GM12872 (cell line): Measurements from ENCODE around the gene ATPAF1.

ENCODE experiments used
- TF ChIP-seq, protein P1 (sequence below): IDR thresholded peaks from 3 replicates; pipeline ENCODE4 v1.5.1; 2011; ENCODE audit warnings: low read depth, mild to moderate bottlenecking, low read length, moderate library complexity; ENCODE audit not compliant: insufficient read depth

Gene ATPAF1

DNA sequence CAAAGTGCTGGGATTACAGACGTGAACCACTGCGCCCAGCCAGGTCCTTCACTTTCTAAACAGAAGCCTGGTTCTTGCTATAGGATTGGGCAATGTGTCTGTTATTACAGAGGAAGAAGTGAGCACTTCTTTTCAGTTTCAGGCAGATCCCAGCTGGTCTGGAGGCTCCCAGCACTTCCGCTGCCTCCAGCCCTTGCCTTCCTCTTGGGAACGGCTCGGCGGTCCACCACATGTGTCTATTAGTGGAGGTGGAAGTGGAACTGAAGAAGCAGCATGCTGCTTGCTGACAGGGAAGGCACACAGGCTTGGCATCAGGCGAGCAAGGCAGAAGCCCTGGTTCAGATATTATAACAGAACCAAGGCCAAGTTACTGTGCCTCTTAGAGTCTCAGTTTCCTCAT lies 81.1 kb downstream of the ATPAF1 start:
- TF ChIP-seq, protein P1, sequence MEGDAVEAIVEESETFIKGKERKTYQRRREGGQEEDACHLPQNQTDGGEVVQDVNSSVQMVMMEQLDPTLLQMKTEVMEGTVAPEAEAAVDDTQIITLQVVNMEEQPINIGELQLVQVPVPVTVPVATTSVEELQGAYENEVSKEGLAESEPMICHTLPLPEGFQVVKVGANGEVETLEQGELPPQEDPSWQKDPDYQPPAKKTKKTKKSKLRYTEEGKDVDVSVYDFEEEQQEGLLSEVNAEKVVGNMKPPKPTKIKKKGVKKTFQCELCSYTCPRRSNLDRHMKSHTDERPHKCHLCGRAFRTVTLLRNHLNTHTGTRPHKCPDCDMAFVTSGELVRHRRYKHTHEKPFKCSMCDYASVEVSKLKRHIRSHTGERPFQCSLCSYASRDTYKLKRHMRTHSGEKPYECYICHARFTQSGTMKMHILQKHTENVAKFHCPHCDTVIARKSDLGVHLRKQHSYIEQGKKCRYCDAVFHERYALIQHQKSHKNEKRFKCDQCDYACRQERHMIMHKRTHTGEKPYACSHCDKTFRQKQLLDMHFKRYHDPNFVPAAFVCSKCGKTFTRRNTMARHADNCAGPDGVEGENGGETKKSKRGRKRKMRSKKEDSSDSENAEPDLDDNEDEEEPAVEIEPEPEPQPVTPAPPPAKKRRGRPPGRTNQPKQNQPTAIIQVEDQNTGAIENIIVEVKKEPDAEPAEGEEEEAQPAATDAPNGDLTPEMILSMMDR: no peak

DNA sequence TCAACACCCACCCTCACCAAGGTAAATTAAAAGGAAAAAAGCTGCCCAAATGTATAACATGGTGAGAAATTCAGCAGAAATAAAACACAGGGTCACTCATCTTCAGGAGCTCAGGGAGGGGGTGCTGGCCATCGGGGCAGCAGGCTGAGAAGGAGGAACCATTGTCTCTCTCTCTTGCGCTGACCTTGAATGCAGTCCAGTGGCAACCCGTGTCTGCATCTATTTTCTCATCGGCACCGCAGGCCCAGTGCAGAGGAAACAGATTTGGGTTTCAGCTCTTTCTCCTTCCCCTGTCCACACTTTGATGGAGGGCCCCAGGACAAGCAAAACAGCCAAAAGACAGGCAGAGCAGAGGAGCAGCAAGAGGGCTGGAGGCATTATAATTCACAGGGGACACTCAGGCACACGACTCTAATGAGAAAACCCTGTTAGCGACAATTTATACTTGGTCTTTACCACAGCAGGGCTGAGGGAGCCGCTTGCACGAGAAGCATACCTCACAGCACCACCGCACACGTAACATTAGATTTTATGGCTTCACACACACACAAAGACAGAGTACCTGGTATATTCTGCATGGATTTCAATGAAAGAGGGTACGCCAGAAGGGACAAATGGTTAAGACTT lies 82.7 kb downstream of the ATPAF1 start:
- TF ChIP-seq, protein P1: no peak

DNA sequence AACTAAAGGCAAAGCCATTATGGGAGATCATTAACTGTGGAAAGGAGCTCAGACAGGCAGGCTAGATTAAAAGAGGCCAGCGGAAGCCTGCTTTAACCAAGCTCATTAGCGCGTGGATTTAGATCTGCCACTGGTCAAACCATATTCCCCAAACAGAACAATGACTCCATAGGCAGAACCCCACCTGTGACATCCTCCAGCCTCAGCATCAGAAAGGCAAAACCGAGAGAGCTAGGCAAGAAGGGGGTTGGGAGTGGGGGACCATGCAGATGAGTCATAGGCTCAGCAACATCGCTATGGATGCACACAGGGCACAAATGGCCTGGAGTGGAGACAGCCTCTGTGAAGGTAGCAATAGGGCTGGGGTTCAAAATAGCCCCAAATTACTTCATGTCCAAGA lies 84.7 kb downstream of the ATPAF1 start:
- TF ChIP-seq, protein P1: no peak

DNA sequence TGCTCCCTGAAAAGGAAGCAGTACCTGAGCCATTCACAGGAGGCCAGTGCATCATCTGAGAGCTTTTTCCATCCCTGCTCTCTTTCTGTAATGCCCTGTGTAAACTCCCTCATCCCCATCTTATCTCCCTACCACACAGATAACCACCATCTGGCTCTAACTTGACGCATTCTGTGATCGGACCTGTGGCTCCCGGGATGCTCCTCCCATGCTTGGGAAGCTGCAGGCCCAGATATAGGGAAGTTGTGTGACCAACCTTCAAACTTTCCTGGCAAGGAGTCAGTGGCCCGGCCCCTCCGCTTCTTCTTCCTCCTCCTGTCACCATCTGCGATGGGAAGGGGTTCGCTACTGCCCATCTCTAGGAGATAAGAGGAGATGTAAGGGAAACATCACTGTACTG lies 85.2 kb downstream of the ATPAF1 start:
- TF ChIP-seq, protein P1: no peak
